Fibroblast of mammary gland (primary cell): Measurements from ENCODE around the gene ROBO2.

Source experiments
- DNase-seq: peaks from one replicate; pipeline ENCODE4 v3.0.0-alpha.2; 2010; ENCODE audit warnings: low read depth
- H3K4me3 ChIP-seq: 2 replicates; pipeline ENCODE4 v1.5.1; 2011; ENCODE audit warnings: low read depth, mild to moderate bottlenecking, low read length, moderate library complexity; ENCODE audit not compliant: control insufficient read depth
- TF ChIP-seq, protein P1 (sequence below): conservative IDR thresholded peaks from 2 replicates; pipeline ENCODE4 v1.5.1; 2011; ENCODE audit warnings: low read depth, low read length, inconsistent platforms; ENCODE audit not compliant: control insufficient read depth, insufficient read depth

Gene ROBO2

DNA sequence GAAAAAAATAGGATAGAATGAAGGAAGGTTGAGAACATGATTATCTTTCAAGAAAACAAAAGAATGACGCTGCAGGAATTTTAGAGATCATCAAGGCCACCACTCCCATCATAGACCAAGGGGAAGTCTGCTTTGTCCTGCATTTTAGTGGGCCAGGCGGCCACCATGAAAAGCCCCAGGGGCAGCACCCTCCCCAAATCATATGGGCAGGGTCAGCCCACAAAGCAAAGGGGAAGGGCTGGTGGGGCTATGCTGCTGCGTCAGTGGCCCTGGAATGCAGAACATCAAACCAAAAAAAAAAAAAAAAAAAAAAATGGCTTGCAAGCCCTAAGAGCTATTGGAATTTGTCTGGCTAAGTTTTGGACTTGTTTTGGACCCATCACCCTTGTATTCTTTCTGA lies 620.8 kb downstream of the ROBO2 start:
- TF ChIP-seq, protein P1, sequence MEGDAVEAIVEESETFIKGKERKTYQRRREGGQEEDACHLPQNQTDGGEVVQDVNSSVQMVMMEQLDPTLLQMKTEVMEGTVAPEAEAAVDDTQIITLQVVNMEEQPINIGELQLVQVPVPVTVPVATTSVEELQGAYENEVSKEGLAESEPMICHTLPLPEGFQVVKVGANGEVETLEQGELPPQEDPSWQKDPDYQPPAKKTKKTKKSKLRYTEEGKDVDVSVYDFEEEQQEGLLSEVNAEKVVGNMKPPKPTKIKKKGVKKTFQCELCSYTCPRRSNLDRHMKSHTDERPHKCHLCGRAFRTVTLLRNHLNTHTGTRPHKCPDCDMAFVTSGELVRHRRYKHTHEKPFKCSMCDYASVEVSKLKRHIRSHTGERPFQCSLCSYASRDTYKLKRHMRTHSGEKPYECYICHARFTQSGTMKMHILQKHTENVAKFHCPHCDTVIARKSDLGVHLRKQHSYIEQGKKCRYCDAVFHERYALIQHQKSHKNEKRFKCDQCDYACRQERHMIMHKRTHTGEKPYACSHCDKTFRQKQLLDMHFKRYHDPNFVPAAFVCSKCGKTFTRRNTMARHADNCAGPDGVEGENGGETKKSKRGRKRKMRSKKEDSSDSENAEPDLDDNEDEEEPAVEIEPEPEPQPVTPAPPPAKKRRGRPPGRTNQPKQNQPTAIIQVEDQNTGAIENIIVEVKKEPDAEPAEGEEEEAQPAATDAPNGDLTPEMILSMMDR: no peak
- H3K4me3 ChIP-seq: no peak overlapping the region
- no peak for DNase-seq

DNA sequence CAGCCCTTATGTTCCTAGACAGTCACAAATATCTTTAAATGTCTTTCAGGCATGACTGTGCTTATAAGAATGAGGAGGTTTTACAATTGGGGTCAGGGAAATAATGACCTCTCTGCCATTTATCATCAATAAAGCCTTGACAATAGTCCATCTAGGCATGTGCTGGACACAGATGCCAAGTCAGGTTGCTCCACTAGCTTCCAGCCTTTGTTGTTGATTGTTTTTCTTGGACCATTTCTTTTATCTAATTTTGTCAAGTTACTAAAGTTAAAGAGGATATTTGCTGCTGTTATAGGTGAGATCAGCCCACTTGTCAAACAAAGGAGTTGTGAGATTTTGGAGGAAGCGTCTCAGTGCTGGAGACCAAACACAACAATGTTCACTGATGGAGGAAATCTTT lies 628.0 kb downstream of the ROBO2 start:
- no peak overlapping the region for H3K4me3 ChIP-seq
- TF ChIP-seq, protein P1: no peak
- DNase-seq: no peak

DNA sequence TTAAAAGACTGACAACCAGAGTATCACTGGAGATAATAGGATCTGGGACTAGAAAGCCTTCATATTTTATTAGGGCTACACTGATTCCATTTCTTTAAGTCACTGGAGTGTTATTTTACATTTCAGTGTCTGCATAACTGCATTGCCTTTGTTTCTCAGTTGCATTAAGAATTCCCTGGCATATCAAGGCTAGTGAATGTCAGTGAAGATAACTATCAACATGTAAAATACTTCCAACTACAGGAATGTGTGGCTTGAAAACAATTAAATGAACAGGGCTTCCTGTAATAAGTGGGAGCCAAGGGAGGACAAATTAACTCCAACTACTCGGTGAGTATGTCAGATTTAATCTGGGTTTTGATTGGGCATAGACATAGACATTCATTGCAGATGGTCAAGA lies 628.5 kb downstream of the ROBO2 start:
- TF ChIP-seq, protein P1: no peak
- no peak for DNase-seq
- H3K4me3 ChIP-seq: no peak overlapping the region

DNA sequence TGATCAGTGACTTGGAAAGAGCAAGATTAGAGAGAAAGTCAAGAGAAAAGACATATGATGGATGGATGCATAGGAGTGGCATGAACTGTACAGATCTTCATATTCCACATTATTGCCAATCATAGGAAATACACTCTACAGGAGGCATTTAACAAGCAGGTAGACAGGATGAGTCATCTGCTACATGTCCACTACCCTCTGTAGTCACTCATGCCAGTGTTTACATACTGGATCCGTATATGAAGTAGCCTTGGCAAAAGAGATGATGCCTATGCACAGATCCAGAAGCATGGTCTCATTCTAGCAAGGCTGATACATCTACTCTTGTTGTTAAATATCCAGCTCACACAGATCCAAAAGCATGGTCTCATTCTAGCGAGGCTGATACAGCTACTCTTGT lies 632.1 kb downstream of the ROBO2 start:
- no peak overlapping the region for H3K4me3 ChIP-seq
- no peak for DNase-seq
- TF ChIP-seq, protein P1: no peak

DNA sequence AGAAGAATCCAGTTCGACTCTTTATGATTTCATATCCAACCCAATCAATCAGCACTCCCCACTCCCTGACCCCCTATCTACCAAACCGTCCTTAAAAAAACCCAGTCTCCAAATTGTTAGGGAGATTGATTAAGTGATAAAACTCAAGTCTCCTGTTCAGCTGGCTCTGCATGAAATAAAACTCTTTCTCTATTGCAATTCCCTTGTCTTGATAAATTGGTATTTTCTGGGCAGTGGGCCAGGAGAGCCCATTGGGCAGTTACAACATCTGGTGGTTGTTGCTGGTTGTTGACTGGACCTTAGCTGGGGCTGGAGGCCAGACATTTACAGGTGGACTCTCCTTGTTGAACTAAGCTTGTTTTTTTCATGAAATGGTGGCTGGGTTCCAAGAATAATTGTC lies 642.3 kb downstream of the ROBO2 start:
- TF ChIP-seq, protein P1: no peak
- DNase-seq: no peak
- no peak overlapping the region for H3K4me3 ChIP-seq

DNA sequence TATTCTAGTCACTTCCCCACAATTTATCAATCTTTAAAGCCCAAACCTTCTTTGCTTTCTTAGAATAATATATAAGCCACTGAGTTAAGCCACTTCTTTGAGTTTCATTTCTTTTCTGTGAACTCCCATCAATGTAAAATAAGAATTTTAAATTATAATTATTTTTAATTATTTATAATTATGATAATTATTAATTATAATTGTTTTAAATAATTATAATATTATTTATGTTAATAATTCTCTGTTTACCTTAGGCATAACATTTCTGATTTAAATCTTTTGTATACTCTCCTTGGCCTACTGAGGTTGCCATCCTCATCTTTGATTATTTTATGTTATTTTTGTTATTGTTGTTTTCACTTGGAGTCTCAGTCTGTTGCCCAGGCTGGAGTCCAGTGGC lies 644.2 kb downstream of the ROBO2 start:
- TF ChIP-seq, protein P1: no peak
- DNase-seq: no peak
- no peak overlapping the region for H3K4me3 ChIP-seq

DNA sequence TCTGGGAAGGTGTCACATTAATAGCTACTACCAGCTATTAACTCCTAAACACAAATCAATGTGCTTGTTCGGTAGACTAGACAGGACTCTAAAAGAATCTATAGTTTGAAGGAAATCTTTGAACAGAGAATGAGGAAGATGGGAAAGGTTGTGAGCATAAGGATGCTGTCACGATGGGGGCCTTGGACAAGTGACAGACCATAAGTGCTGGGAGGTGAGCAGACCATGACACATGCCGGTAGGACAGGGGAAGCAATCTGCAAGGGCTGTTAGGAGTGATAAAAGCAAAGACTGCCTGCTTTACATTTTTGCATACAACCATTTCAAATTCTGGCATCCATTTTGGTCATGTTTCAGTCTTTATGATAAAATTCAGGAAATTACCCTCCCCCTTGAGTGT lies 645.8 kb downstream of the ROBO2 start:
- H3K4me3 ChIP-seq: no peak overlapping the region
- DNase-seq: no peak
- TF ChIP-seq, protein P1: no peak
